ENCODE measurements around the gene SPINT1. TPM values are rescaled to one million over a fixed set of nuclear protein-coding genes. Genes with fewer than 3 reads are reported as not detected.
A peak's percentile ranks its signal among the peaks of the same experiment; 100 is the strongest.

Gene SPINT1
- polyA plus RNA-seq, 1 experiment: 0.87 TPM

GRCh38 chr15:40901053-40901443, 57.2 kb downstream of the SPINT1 start:
- CTCF ChIA-PET: interaction anchor here (1.8 to 8.0 kb wide), 2 partner anchors 121 to 283 kb away, joined by 7 to 202 read pairs; no protein-coding TSS in a partner anchor
- H3K27ac ChIP-seq (ENCODE audit: low read depth, low read length): no peak overlapping the region
- H3K27me3 ChIP-seq (ENCODE audit: control insufficient read depth, insufficient read depth, low read length): no peaks in the 10 kb centered on the region
- DNase-seq (ENCODE audit: low read depth, low spot score): no peak
- POLR2A ChIA-PET: no interaction called here
- no peaks in the 10 kb centered on the region; the same call in 1 of the 2 replicates for H3K9me3 ChIP-seq (ENCODE audit: control insufficient read depth, insufficient read depth, low read length)
- TF ChIP-seq CTCF (IDR thresholded peaks at IDR 0.05; ENCODE audit: low read depth, low read length): no peak
- H3K4me3 ChIP-seq (ENCODE audit: low read depth, low read length): no peak overlapping the region

GRCh38 chr15:40902605-40903561, 59.0 kb downstream of the SPINT1 start:
- no peaks in the 10 kb centered on the region; the same call in 1 of the 2 replicates for H3K9me3 ChIP-seq (ENCODE audit: control insufficient read depth, insufficient read depth, low read length)
- no peak for DNase-seq (ENCODE audit: low read depth, low spot score)
- ChIA-PET POLR2A (interaction anchor here (0.7 to 1.1 kb wide), 2 partner anchors 24 to 89 kb away, joined by 3 to 4 read pairs; no protein-coding TSS in a partner anchor), CTCF (interaction anchor here (0.6 to 8.0 kb wide), 18 partner anchors 8 to 314 kb away, joined by 3 to 202 read pairs (median 3); partner anchors contain the start of gene VPS18)
- no peaks in the 10 kb centered on the region for H3K27me3 ChIP-seq (ENCODE audit: control insufficient read depth, insufficient read depth, low read length)
- H3K4me3 ChIP-seq (ENCODE audit: low read depth, low read length): no peak overlapping the region
- no peak for TF ChIP-seq CTCF (IDR thresholded peaks at IDR 0.05; ENCODE audit: low read depth, low read length)
- no peak overlapping the region for H3K27ac ChIP-seq (ENCODE audit: low read depth, low read length)

- no peak for DNase-seq (ENCODE audit: low read depth, low spot score)
- no peak overlapping the region for H3K27ac ChIP-seq (ENCODE audit: low read depth, low read length)
- no peaks in the 10 kb centered on the region for H3K27me3 ChIP-seq (ENCODE audit: control insufficient read depth, insufficient read depth, low read length)
- TF ChIP-seq CTCF (IDR thresholded peaks at IDR 0.05; ENCODE audit: low read depth, low read length): no peak
- CTCF ChIA-PET: interaction anchor here (0.6 to 8.0 kb wide), 20 partner anchors 7 to 877 kb away, joined by 3 to 202 read pairs (median 4); partner anchors contain the start of genes NUSAP1, OIP5 and VPS18
- H3K9me3 ChIP-seq (ENCODE audit: control insufficient read depth, insufficient read depth, low read length): no peaks in the 10 kb centered on the region; the same call in 1 of the 2 replicates
- POLR2A ChIA-PET: interaction anchor here (1.1 kb wide), 1 partner anchor 37 kb away, joined by 3 read pairs; no protein-coding TSS in a partner anchor
- no peak overlapping the region for H3K4me3 ChIP-seq (ENCODE audit: low read depth, low read length)
These were observed 60.8 kb downstream of the SPINT1 start for GRCh38 chr15:40904552-40905201.

- peak overlapping the region; percentile 48 for H3K4me3 ChIP-seq (ENCODE audit: low read depth, low read length)
- ChIA-PET POLR2A (interaction anchor here (0.5 to 1.1 kb wide), 8 partner anchors 12 to 883 kb away, joined by 3 to 7 read pairs (median 4); partner anchors contain the start of genes DLL4 and VPS18), CTCF (interaction anchor here (0.7 to 8.0 kb wide), 27 partner anchors 9 to 427 kb away, joined by 3 to 202 read pairs (median 4); partner anchors contain the start of genes NUSAP1, OIP5 and VPS18)
- H3K9me3 ChIP-seq (ENCODE audit: control insufficient read depth, insufficient read depth, low read length): no peaks in the 10 kb centered on the region; the same call in 1 of the 2 replicates
- TF ChIP-seq CTCF (IDR thresholded peaks at IDR 0.05; ENCODE audit: low read depth, low read length): peak; percentile 80
- peak; percentile 86 for DNase-seq (ENCODE audit: low read depth, low spot score)
- H3K27ac ChIP-seq (ENCODE audit: low read depth, low read length): peak overlapping the region; percentile 94
- no peaks in the 10 kb centered on the region for H3K27me3 ChIP-seq (ENCODE audit: control insufficient read depth, insufficient read depth, low read length)
These were observed 62.5 kb downstream of the SPINT1 start for GRCh38 chr15:40906091-40906990.
